Calu3 (cell line): Measurements from ENCODE around the gene HDLBP. TPM values are rescaled to one million over a fixed set of nuclear protein-coding genes. Genes with fewer than 3 reads are reported as not detected.

Source experiments
- BruUV-seq: library from RNA; stranded (reverse); fragments of 400-500 nt; replicated peaks from 2 replicates; lab custom pipeline; 2021; lab: Mats Ljungman, UMichigan
- CTCF ChIA-PET: fragments of 300-600 bp; sonication (Branson Sonifier 250); formaldehyde crosslinking; loops from one replicate; lab custom pipeline; 2022; ENCODE audit warnings: antibody characterized with exemption; lab: Charles Lee
- DNase-seq: peaks from one replicate; pipeline ENCODE4 v3.0.0; 2022
- H3K27ac Mint-ChIP-seq: one replicate; pipeline ENCODE4 v1.8.0; 2022; ENCODE audit warnings: mixed read lengths; ENCODE audit not compliant: unreplicated experiment
- H3K27me3 Mint-ChIP-seq: one replicate; pipeline ENCODE4 v1.8.0; 2022; ENCODE audit warnings: mixed read lengths; ENCODE audit not compliant: unreplicated experiment
- H3K36me3 Mint-ChIP-seq: one replicate; pipeline ENCODE4 v1.8.0; 2022; ENCODE audit warnings: mild to moderate bottlenecking, moderate library complexity, mixed read lengths; ENCODE audit not compliant: insufficient read depth, unreplicated experiment
- H3K4me1 Mint-ChIP-seq: one replicate; pipeline ENCODE4 v1.8.0; 2022; ENCODE audit warnings: mild to moderate bottlenecking, low read depth, mixed read lengths; ENCODE audit not compliant: unreplicated experiment
- H3K4me3 Mint-ChIP-seq: one replicate; pipeline ENCODE4 v1.8.0; 2022; ENCODE audit warnings: mild to moderate bottlenecking, low read depth, moderate library complexity, mixed read lengths; ENCODE audit not compliant: unreplicated experiment
- H3K9me3 Mint-ChIP-seq: one replicate; pipeline ENCODE4 v1.8.0; 2022; ENCODE audit warnings: low read depth, mixed read lengths; ENCODE audit not compliant: unreplicated experiment
- CTCF ChIP-seq: fragments of 200-600 bp; IDR thresholded peaks from one replicate; pipeline ENCODE4 v1.8.0; 2022; ENCODE audit warnings: antibody characterized with exemption; ENCODE audit not compliant: unreplicated experiment
- intact Hi-C: fragments of 100-400 bp; cut with micrococcal nuclease; formaldehyde crosslinking; loops from one replicate; pipeline ENCODE4 v1.10.0; 2022; ENCODE audit not compliant: unreplicated experiment
- total RNA-seq: library from RNA; stranded (reverse); gene quantifications from 2 replicates; pipeline ENCODE4 v1.2.3, GENCODE V29; 2022

HDLBP gene
- total RNA-seq, 1 experiment from 2014 or later: 493 TPM

GRCh38 chr2:241202268-241202585 is 113.2 kb downstream of the HDLBP start:
- no peak for DNase-seq
- Mint-ChIP-seq H3K27ac (no peak overlapping the region), H3K9me3 (no peaks in the 10 kb centered on the region), H3K4me1 (no peaks in the 10 kb centered on the region), H3K36me3 (no peaks in the 10 kb centered on the region), H3K27me3 (peaks cover 27% of the 10 kb centered on the region), H3K4me3 (no peak overlapping the region)
- no peak for TF ChIP-seq CTCF
- CTCF ChIA-PET: no interaction called here
- intact Hi-C loops: no loop called here
- BruUV-seq: no TSS peak

DNA sequence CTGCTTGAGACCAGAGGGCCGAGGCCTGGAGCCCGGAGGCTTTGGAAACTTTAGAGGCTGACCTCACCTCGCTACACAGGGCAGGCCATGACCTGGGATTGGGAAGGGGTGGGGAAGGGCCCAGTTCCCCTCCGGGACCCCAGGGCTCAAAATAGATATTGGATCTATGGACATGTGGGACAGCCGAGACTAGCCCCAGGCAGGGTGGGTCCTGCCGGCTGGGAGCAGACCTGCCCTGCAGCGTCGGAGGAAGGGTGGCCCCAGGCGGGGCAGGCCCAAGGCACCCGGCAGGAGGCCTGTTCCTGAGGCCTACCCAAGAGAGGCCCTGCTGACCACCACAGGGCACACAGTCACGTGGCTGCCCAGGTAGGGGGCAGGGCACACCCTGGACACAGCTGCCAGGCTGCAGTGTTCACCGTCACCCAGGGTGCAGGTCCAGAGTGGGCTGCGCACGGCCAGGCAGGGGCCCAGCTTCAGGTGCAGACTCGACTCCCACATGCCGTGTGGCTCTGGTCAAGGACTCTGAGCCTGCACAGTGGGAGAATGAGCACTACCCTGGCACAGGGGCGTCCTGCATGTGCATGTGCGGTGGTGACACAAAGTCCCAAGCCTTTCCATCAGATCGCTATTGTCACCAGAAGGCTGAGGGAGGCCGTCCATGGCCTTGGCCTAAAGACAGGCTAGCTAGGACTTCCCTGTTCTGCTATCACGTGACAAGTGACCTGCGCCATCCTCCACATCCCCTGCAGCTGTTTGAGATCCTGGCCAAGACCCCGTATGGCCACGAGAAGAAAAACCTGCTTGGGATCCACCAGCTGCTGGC is 113.8 kb downstream of the HDLBP start:
- no peak overlapping the region for H3K4me3 Mint-ChIP-seq

GRCh38 chr2:241200822-241201395 is 114.6 kb downstream of the HDLBP start:
- CTCF ChIA-PET: no interaction called here
- Mint-ChIP-seq H3K27ac (no peak overlapping the region), H3K4me1 (no peaks in the 10 kb centered on the region), H3K27me3 (peaks cover 39% of the 10 kb centered on the region), H3K9me3 (no peaks in the 10 kb centered on the region), H3K4me3 (no peak overlapping the region), H3K36me3 (no peaks in the 10 kb centered on the region)
- no TSS peak for BruUV-seq
- intact Hi-C loops: no loop called here
- no peak for DNase-seq
- no peak for TF ChIP-seq CTCF

More for the DNA sequence above, 113.8 kb downstream of the HDLBP start:
- CTCF ChIA-PET: no interaction called here
- Mint-ChIP-seq H3K4me1 (no peaks in the 10 kb centered on the region), H3K36me3 (no peaks in the 10 kb centered on the region), H3K27me3 (peaks cover 32% of the 10 kb centered on the region), H3K9me3 (no peaks in the 10 kb centered on the region), H3K27ac (no peak overlapping the region)
- no peak for TF ChIP-seq CTCF
- intact Hi-C loops: no loop called here
- BruUV-seq: no TSS peak
- no peak for DNase-seq

GRCh38 chr2:241199897-241200821 is 115.3 kb downstream of the HDLBP start:
- H3K27ac Mint-ChIP-seq: no peak overlapping the region
- CTCF ChIA-PET: no interaction called here
- intact Hi-C loops: no loop called here
- peaks cover 46% of the 10 kb centered on the region for H3K27me3 Mint-ChIP-seq
- H3K36me3 Mint-ChIP-seq: no peaks in the 10 kb centered on the region
- H3K4me3 Mint-ChIP-seq: no peak overlapping the region
- H3K9me3 Mint-ChIP-seq: no peaks in the 10 kb centered on the region
- TF ChIP-seq CTCF: no peak
- BruUV-seq: no TSS peak
- no peaks in the 10 kb centered on the region for H3K4me1 Mint-ChIP-seq
- DNase-seq: no peak
